OCI-LY1 (cell line): ENCODE results near the gene RPS23.

Experiments used
- H2AFZ ChIP-seq: fragments of 200-600 bp; sonication (generic), shearing (Covaris generic); 2 replicates; pipeline ENCODE4 v1.6.0; 2014; ENCODE audit warnings: antibody characterized with exemption, mild to moderate bottlenecking, low read length
- H3F3A ChIP-seq: fragments of 200-600 bp; sonication (generic), shearing (Covaris generic); 2 replicates; pipeline ENCODE4 v1.6.0; 2014; ENCODE audit warnings: mild to moderate bottlenecking, antibody characterized with exemption, low read length, moderate library complexity; ENCODE audit not compliant: insufficient read depth
- H3K27ac ChIP-seq: fragments of 200-600 bp; sonication (generic); 2 replicates; pipeline ENCODE4 v1.5.1; 2014; ENCODE audit warnings: low read length, mixed run types, mild to moderate bottlenecking, low read depth; ENCODE audit not compliant: poor library complexity, severe bottlenecking
- H3K27me3 ChIP-seq: fragments of 200-600 bp; sonication (generic); 2 replicates; pipeline ENCODE4 v1.6.0; 2014; ENCODE audit warnings: antibody characterized with exemption, mild to moderate bottlenecking, low read length, moderate library complexity; ENCODE audit not compliant: insufficient read depth
- H3K36me3 ChIP-seq: fragments of 200-600 bp; sonication (generic); 2 replicates; pipeline ENCODE4 v1.6.1; 2014; ENCODE audit warnings: mild to moderate bottlenecking, antibody characterized with exemption, low read length, moderate library complexity, mixed read lengths; ENCODE audit not compliant: insufficient read depth
- H3K4me1 ChIP-seq: fragments of 200-600 bp; sonication (generic); 2 replicates; pipeline ENCODE4 v1.5.1; 2014; ENCODE audit warnings: mild to moderate bottlenecking, low read length, moderate library complexity; ENCODE audit not compliant: insufficient read depth, severe bottlenecking
- H3K4me2 ChIP-seq: fragments of 200-600 bp; sonication (generic), shearing (Covaris generic); 2 replicates; pipeline ENCODE4 v1.6.1; 2014; ENCODE audit warnings: low read length
- H3K4me3 ChIP-seq: fragments of 200-600 bp; sonication (generic); 2 replicates; pipeline ENCODE4 v1.5.1; 2014; ENCODE audit warnings: low read length, low read depth, mild to moderate bottlenecking, mixed read lengths; ENCODE audit not compliant: poor library complexity, severe bottlenecking
- H3K79me2 ChIP-seq: fragments of 200-600 bp; shearing (Covaris generic); 2 replicates; pipeline ENCODE4 v1.6.1; 2016; ENCODE audit warnings: mixed run types, low read length, mixed read lengths; ENCODE audit not compliant: insufficient read depth
- H3K9ac ChIP-seq: fragments of 200-600 bp; sonication (generic), shearing (Covaris generic); 2 replicates; pipeline ENCODE4 v1.6.1; 2014; ENCODE audit warnings: mild to moderate bottlenecking, low read length, mixed read lengths
- H3K9me2 ChIP-seq: fragments of 200-600 bp; sonication (generic), shearing (Covaris generic); 2 replicates; pipeline ENCODE4 v1.6.1; 2014; ENCODE audit warnings: low read depth, mild to moderate bottlenecking, low read length, mixed read lengths
- H3K9me3 ChIP-seq: fragments of 200-600 bp; shearing (Covaris generic); 2 replicates; pipeline ENCODE4 v1.6.1; 2014; ENCODE audit warnings: low read length, mixed read lengths
- H4K20me1 ChIP-seq: fragments of 200-600 bp; sonication (generic), shearing (Covaris generic); 2 replicates; pipeline ENCODE4 v1.6.0; 2016; ENCODE audit warnings: mild to moderate bottlenecking, low read length; ENCODE audit not compliant: insufficient read depth
- EZH2 ChIP-seq: fragments of 200-600 bp; sonication (generic), shearing (Covaris generic); IDR thresholded peaks from 2 replicates; pipeline ENCODE4 v1.8.0; 2017; ENCODE audit warnings: borderline replicate concordance, mixed run types, mild to moderate bottlenecking, antibody characterized with exemption, low read length, moderate library complexity, mixed read lengths
- TF ChIP-seq, protein P1 (sequence below): fragments of 200-600 bp; sonication (generic), shearing (Covaris generic); IDR thresholded peaks from 2 replicates; pipeline ENCODE4 v1.5.1; 2017; ENCODE audit warnings: mild to moderate bottlenecking, antibody characterized with exemption, low read length, moderate library complexity, mixed read lengths

RPS23 gene

DNA sequence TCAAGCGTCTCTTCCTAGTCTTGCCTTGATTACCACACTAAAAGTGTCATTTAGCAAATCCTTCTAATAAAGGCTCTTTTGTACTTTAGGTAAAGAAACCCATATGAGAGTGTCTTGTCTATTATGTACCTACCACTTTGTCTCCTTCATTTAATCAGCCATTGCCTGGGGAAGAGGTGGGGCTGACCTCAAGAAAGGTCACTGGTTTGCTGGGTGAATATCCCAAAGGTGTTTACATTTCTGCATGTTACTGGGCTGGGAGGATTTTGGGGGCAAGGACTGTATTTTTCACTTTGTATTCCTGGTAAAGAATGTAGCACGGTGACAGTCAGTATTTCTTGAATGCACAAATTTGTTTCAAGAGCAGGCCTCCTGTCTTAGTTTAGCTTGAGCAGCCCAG lies 11.9 kb upstream of the RPS23 start:
- Histone ChIP-seq H3F3A (no peaks in the 10 kb centered on the region), H3K9me2 (no peaks in the 10 kb centered on the region), H3K27me3 (no peaks in the 10 kb centered on the region), H3K4me2 (no peak overlapping the region), H3K79me2 (no peaks in the 10 kb centered on the region), H2AFZ (no peak overlapping the region), H3K27ac (no peak overlapping the region), H4K20me1 (no peaks in the 10 kb centered on the region), H3K4me3 (no peak overlapping the region), H3K9ac (no peak overlapping the region), H3K9me3 (no peaks in the 10 kb centered on the region), H3K36me3 (no peaks in the 10 kb centered on the region), H3K4me1 (no peaks in the 10 kb centered on the region)
- TF ChIP-seq, protein P1, sequence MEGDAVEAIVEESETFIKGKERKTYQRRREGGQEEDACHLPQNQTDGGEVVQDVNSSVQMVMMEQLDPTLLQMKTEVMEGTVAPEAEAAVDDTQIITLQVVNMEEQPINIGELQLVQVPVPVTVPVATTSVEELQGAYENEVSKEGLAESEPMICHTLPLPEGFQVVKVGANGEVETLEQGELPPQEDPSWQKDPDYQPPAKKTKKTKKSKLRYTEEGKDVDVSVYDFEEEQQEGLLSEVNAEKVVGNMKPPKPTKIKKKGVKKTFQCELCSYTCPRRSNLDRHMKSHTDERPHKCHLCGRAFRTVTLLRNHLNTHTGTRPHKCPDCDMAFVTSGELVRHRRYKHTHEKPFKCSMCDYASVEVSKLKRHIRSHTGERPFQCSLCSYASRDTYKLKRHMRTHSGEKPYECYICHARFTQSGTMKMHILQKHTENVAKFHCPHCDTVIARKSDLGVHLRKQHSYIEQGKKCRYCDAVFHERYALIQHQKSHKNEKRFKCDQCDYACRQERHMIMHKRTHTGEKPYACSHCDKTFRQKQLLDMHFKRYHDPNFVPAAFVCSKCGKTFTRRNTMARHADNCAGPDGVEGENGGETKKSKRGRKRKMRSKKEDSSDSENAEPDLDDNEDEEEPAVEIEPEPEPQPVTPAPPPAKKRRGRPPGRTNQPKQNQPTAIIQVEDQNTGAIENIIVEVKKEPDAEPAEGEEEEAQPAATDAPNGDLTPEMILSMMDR: no peak
- TF ChIP-seq EZH2: no peak

- TF ChIP-seq EZH2: no peak
- TF ChIP-seq, protein P1: no peak
- Histone ChIP-seq H3K4me1 (no peaks in the 10 kb centered on the region), H3K9me3 (no peaks in the 10 kb centered on the region), H3K36me3 (no peaks in the 10 kb centered on the region), H3K9ac (no peak overlapping the region), H4K20me1 (no peaks in the 10 kb centered on the region), H3K27me3 (no peaks in the 10 kb centered on the region), H3K79me2 (no peaks in the 10 kb centered on the region), H3F3A (no peaks in the 10 kb centered on the region), H3K4me3 (no peak overlapping the region), H2AFZ (no peak overlapping the region), H3K4me2 (no peak overlapping the region), H3K27ac (no peak overlapping the region), H3K9me2 (no peaks in the 10 kb centered on the region)
Observed at GRCh38 chr5:82287625-82288024, 9.5 kb upstream of the RPS23 start.

GRCh38 chr5:82285206-82285605 lies 7.1 kb upstream of the RPS23 start:
- Histone ChIP-seq H3K9me3 (no peaks in the 10 kb centered on the region), H3K9ac (no peak overlapping the region), H3K79me2 (no peaks in the 10 kb centered on the region), H3K4me3 (no peak overlapping the region), H4K20me1 (no peaks in the 10 kb centered on the region), H3K9me2 (no peaks in the 10 kb centered on the region), H3K27ac (no peak overlapping the region), H3K4me1 (no peaks in the 10 kb centered on the region), H3F3A (no peaks in the 10 kb centered on the region), H3K36me3 (no peaks in the 10 kb centered on the region), H3K27me3 (no peaks in the 10 kb centered on the region), H2AFZ (no peak overlapping the region), H3K4me2 (no peak overlapping the region)
- TF ChIP-seq EZH2: no peak
- TF ChIP-seq, protein P1: no peak
